Naive B cell (primary cell): ENCODE results near the gene SLMAP. TPM values are rescaled to one million over a fixed set of nuclear protein-coding genes. Genes with fewer than 3 reads are reported as not detected.

Experiments
- ATAC-seq, 2 donors: fragments of 150-1000 bp; cut with Tn5 transposase; 2 replicates each; pipeline ENCODE4 v1.10.0; 2021; ENCODE audit warnings: low read depth in 2 of 2, mild to moderate bottlenecking in 2 of 2, moderate library complexity in 2 of 2
- DNase-seq: peaks from one replicate; pipeline ENCODE4 v3.0.0; 2022
- H3K27ac Mint-ChIP-seq, 6 donors: one replicate each; pipeline ENCODE4 v1.8.0; 2020 to 2022; ENCODE audit warnings: mild to moderate bottlenecking in 6 of 6, mixed read lengths in 6 of 6, moderate library complexity in 5 of 6, inconsistent platforms in 2 of 6
- H3K27me3 Mint-ChIP-seq, 3 donors: one replicate each; pipeline ENCODE4 v1.8.0; 2021 to 2022; ENCODE audit warnings: mixed read lengths in 3 of 3, mild to moderate bottlenecking in 1 of 3
- H3K36me3 Mint-ChIP-seq, 2 donors: one replicate each; pipeline ENCODE4 v1.8.0; 2020 to 2022; ENCODE audit warnings: mixed read lengths in 2 of 2, inconsistent platforms in 1 of 2, mild to moderate bottlenecking in 1 of 2
- H3K4me1 Mint-ChIP-seq, 3 donors: one replicate each; pipeline ENCODE4 v1.8.0; 2020 to 2022; ENCODE audit warnings: mixed read lengths in 3 of 3, inconsistent platforms in 1 of 3, mild to moderate bottlenecking in 1 of 3, moderate library complexity in 1 of 3
- H3K4me3 Mint-ChIP-seq, 8 donors: one replicate each; pipeline ENCODE4 v1.8.0; 2020 to 2022; ENCODE audit warnings: mild to moderate bottlenecking in 8 of 8, mixed read lengths in 8 of 8, moderate library complexity in 8 of 8, inconsistent platforms in 2 of 8
- H3K9me3 Mint-ChIP-seq, 7 donors: one replicate each; pipeline ENCODE4 v1.8.0; 2020 to 2022; ENCODE audit warnings: mixed read lengths in 7 of 7, mild to moderate bottlenecking in 5 of 7, inconsistent platforms in 2 of 7, moderate library complexity in 1 of 7
- polyA plus RNA-seq, 6 donors: library from polyadenylated mRNA; unstranded; fragments of 300-500 nt; fragmentation: Illumina TruSeq; gene quantifications; one replicate each; pipeline ENCODE4 v1.2.3, GENCODE V29; 2021; ENCODE audit warnings: low read depth in 6 of 6

Gene SLMAP
- polyA plus RNA-seq, 6 donors from 2014 or later, result 13.2 to 26.2 (median 16.8) TPM

DNA sequence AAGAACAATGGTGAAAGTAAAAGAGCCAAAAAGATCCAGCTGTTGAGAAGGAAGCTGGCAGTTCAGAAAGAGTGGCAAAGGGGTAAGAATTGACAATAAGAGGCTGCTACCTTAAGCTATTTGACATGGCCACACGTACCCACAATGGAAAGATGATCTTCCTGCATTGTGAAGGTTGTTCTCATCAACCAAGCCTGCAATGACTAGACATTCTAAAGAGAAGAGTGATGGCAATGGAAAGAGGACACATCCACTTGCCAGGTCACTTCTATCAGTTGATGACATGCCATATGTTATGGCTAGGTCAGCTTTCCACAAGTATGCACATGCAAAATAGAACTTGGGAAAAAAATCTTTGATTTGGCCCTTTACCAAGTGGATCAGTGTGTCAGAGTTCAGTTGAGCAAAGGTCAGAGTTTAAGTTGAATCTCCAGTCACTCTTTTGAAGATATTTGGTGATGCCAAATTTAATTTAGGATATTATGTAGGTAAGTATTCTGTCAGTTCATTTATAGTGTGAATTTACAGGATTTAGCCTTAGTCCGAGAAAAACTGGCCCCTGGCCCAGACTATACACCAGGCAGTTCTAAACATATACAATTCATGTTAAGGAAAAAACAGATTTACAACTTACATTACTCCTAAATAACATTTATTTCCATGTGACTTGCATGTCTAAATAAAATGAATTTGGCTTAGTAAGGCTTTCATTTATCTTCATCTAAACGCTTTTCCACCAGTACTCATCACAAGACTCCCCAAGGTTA is 147.2 kb downstream of the SLMAP start:
- no peak for DNase-seq
- no peak overlapping the region for H3K4me3 Mint-ChIP-seq
- H3K9me3 Mint-ChIP-seq, result no peaks in the 10 kb centered on the region
- H3K27ac Mint-ChIP-seq, result peak overlapping the region in 1 of 6 donors; percentile 67
- H3K36me3 Mint-ChIP-seq, result peaks cover 26 to 37% of the 10 kb centered on the region in 2 donors
- no peak for ATAC-seq
- no peaks in the 10 kb centered on the region for H3K27me3 Mint-ChIP-seq
- peaks cover 0 to 9% (median 0%) of the 10 kb centered on the region in 3 donors for H3K4me1 Mint-ChIP-seq

- no peaks in the 10 kb centered on the region for H3K27me3 Mint-ChIP-seq
- DNase-seq (peak; percentile 6), ATAC-seq (no peak)
- H3K27ac Mint-ChIP-seq, result no peak overlapping the region
- no peaks in the 10 kb centered on the region for H3K9me3 Mint-ChIP-seq
- H3K4me3 Mint-ChIP-seq, result no peak overlapping the region
- H3K4me1 Mint-ChIP-seq, result no peaks in the 10 kb centered on the region
- H3K36me3 Mint-ChIP-seq, result peaks cover 8 to 25% of the 10 kb centered on the region in 2 donors
Measured at GRCh38 chr3:57910990-57911389, 154.9 kb downstream of the SLMAP start.

DNA sequence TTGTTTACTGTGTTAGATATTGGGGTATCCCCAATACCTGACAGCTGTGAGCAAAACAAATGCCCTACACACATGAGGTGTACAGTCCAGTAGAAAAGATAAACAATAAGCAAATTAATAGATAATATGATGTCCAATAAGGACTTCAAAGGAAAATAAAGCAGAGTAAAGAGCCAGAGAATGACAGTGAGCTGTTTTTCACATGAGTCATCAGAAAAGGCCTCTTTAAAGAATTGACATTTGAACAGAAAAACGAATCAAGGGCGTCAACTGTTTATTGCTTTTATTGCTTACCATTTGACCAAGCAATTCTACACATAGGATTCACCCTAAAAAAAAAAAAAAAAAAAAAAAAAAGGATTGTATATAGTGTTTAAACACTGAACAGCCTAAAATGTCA is 155.5 kb downstream of the SLMAP start:
- H3K27me3 Mint-ChIP-seq, result no peaks in the 10 kb centered on the region
- DNase-seq, result no peak
- H3K9me3 Mint-ChIP-seq, result peaks cover 0 to 5% (median 0%) of the 10 kb centered on the region in 7 donors
- no peak for ATAC-seq
- peaks cover 14 to 31% of the 10 kb centered on the region in 2 donors for H3K36me3 Mint-ChIP-seq
- no peak overlapping the region for H3K27ac Mint-ChIP-seq
- H3K4me3 Mint-ChIP-seq, result no peak overlapping the region
- H3K4me1 Mint-ChIP-seq, result no peaks in the 10 kb centered on the region

DNA sequence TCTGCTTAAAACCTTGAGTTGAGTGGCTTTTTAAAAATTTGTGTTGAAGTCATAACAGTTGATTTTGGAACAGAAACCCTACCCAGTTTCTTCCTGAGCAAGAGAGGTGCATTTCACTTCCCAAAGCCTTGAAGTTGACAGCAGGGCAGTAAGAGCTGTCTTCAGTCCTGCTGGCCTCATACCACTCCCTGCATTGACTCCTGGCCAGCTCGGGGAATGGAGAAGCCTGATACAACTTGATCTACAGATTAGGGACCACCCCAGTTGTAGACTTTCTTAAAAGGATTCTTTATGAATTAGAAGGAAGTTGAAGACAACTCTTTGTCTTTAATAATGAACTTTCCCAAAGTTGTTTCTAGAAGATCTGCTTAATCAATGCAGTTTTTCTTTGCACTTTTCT is 161.5 kb downstream of the SLMAP start:
- H3K9me3 Mint-ChIP-seq, result peaks cover 0 to 7% (median 0%) of the 10 kb centered on the region in 7 donors
- ATAC-seq (no peak), DNase-seq (no peak)
- no peaks in the 10 kb centered on the region for H3K27me3 Mint-ChIP-seq
- H3K36me3 Mint-ChIP-seq, result peaks cover 23 to 36% of the 10 kb centered on the region in 2 donors
- no peak overlapping the region for H3K4me3 Mint-ChIP-seq
- H3K4me1 Mint-ChIP-seq, result no peaks in the 10 kb centered on the region
- peak overlapping the region in 1 of 6 donors; percentile 22 for H3K27ac Mint-ChIP-seq

DNA sequence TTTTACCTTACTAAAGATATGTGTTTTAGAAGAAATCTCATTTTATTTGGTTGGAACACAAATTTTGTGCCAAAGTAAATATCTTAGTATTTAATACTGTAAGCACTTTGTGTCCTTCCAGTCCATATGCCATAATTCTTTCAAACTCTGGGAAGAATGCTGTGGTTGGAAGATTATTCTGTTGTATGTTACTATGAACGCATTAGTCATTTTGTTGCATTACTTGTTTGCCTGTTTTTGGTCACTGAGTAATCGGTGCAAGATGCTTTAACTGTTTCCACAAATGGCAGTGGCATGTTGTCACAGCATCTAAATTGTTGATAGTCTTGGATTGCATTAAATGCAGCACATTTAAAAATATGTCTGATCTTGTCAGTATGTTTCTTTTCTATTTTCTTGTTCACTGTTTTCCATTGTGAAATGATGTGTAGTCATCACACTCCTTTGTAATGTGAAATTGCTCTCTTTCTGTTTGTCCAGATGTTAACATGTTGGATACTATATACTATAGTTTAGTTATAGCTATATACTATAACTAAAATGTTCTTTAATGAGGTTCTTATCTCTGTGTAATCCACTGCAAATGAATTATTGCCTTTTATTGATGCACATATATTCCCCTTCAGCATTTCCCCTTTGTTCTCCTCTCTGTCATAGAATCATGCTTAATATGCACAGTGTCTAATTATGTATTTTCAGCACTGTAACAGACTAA is 162.2 kb downstream of the SLMAP start:
- Mint-ChIP-seq H3K4me3 (no peak overlapping the region), H3K27me3 (no peaks in the 10 kb centered on the region), H3K4me1 (no peaks in the 10 kb centered on the region), H3K9me3 (peaks cover 0 to 7% (median 0%) of the 10 kb centered on the region in 7 donors), H3K36me3 (peaks cover 21 to 35% of the 10 kb centered on the region in 2 donors), H3K27ac (no peak overlapping the region)
- DNase-seq, result no peak
- no peak for ATAC-seq

DNA sequence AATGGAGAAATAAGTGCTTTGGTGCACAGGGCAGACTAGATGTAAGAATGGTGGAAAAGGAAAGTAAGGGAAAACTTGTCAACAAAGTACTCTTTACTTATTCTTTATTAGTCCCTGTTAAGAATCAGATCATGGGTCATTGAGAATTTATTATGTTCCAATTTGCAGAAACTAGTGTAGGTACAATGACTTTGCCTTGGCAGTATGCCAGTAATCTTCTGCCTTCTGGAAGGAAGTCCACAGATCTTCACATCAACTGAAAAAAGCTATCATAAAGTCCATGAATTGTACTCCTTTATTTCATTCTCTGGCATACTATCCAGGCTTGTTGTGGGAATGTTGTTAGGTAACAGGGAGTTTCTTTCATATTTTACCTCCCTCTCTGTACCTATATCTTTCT is 163.9 kb downstream of the SLMAP start:
- Mint-ChIP-seq H3K27me3 (no peaks in the 10 kb centered on the region), H3K36me3 (peaks cover 21 to 31% of the 10 kb centered on the region in 2 donors), H3K4me1 (no peaks in the 10 kb centered on the region), H3K4me3 (no peak overlapping the region), H3K9me3 (peaks cover 0 to 7% (median 0%) of the 10 kb centered on the region in 7 donors), H3K27ac (no peak overlapping the region)
- ATAC-seq (no peak), DNase-seq (no peak)

DNA sequence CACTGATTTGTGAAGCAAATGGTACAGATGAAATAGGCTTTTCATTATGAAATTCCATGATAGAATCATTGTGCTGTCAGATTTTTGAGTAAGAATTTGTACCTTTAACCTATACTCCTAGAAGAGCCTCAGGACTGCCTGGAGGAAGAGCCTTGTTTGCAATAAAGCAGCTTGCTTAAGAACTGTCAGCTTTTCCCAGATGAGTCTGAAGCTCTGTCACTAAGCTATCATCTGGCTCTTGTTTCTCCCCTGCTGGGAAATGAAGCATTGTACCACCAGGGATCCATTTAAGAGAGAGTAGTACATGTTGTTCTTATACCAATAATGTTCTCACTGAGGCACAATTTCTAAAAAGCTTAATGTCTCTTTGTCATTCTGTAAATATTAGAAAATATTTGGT is 167.0 kb downstream of the SLMAP start:
- ATAC-seq, result no peak
- Mint-ChIP-seq H3K27me3 (no peaks in the 10 kb centered on the region), H3K36me3 (peaks cover 8 to 23% of the 10 kb centered on the region in 2 donors), H3K27ac (no peak overlapping the region), H3K9me3 (no peaks in the 10 kb centered on the region), H3K4me3 (no peak overlapping the region), H3K4me1 (no peaks in the 10 kb centered on the region)
- no peak for DNase-seq

DNA sequence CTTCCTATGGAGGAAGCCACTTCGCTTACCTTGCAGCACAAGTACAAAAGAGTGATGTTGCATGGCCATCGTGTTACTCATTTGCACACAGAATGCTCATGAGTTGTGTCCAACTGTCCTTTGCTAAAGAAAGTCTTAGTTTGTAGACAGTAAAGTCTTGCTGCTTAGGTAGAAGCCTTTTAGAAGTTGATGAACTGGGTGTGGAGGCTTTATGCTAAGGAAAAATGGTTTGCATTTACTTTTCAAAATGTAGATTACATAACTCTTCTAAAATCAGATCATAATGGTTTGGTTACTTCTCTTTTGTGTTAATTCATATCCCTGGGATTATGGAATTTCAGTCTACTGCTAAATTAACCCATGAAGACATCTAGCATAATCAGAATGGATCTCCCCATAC is 167.6 kb downstream of the SLMAP start:
- ATAC-seq (no peak), DNase-seq (no peak)
- no peaks in the 10 kb centered on the region for H3K9me3 Mint-ChIP-seq
- H3K36me3 Mint-ChIP-seq, result peaks cover 8 to 22% of the 10 kb centered on the region in 2 donors
- no peaks in the 10 kb centered on the region for H3K4me1 Mint-ChIP-seq
- no peaks in the 10 kb centered on the region for H3K27me3 Mint-ChIP-seq
- no peak overlapping the region for H3K27ac Mint-ChIP-seq
- H3K4me3 Mint-ChIP-seq, result no peak overlapping the region

- H3K9me3 Mint-ChIP-seq, result no peaks in the 10 kb centered on the region
- H3K27me3 Mint-ChIP-seq, result no peaks in the 10 kb centered on the region
- peak overlapping the region in 1 of 8 donors; percentile 25 for H3K4me3 Mint-ChIP-seq
- H3K36me3 Mint-ChIP-seq, result peaks cover 4 to 24% of the 10 kb centered on the region in 2 donors
- H3K27ac Mint-ChIP-seq, result peak overlapping the region in 1 of 6 donors; percentile 49
- ATAC-seq, result no peak
- no peaks in the 10 kb centered on the region for H3K4me1 Mint-ChIP-seq
- no peak for DNase-seq
Measured at GRCh38 chr3:57927166-57927565, 171.1 kb downstream of the SLMAP start.

DNA sequence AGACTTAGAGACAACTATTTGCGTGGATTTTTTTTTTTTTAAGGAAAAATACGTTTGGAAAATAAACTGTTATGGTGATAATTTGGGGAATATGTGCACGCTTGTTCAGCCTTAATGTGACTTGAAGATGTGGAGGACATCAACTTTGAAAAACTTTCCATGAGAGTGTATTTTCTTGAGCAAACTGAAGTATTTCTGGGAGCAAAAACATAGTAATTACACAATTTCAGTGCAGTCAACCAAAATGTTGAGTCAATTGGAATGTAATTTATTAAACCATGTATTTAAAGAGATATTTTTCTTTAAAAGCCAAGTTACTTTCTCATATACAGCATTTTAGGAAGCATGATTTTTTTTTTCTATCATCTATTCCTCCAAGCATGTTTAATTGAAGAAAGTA is 171.8 kb downstream of the SLMAP start:
- no peak for DNase-seq
- no peak overlapping the region for H3K4me3 Mint-ChIP-seq
- no peak for ATAC-seq
- no peaks in the 10 kb centered on the region for H3K9me3 Mint-ChIP-seq
- H3K4me1 Mint-ChIP-seq, result no peaks in the 10 kb centered on the region
- H3K27ac Mint-ChIP-seq, result no peak overlapping the region
- H3K36me3 Mint-ChIP-seq, result peaks cover 7 to 27% of the 10 kb centered on the region in 2 donors
- no peaks in the 10 kb centered on the region for H3K27me3 Mint-ChIP-seq

GRCh38 chr3:57928511-57928910 is 172.4 kb downstream of the SLMAP start:
- peak overlapping the region in 1 of 6 donors; percentile 33 for H3K27ac Mint-ChIP-seq
- ATAC-seq (no peak), DNase-seq (no peak)
- no peaks in the 10 kb centered on the region for H3K4me1 Mint-ChIP-seq
- no peaks in the 10 kb centered on the region for H3K27me3 Mint-ChIP-seq
- H3K36me3 Mint-ChIP-seq, result peaks cover 7 to 27% of the 10 kb centered on the region in 2 donors
- H3K9me3 Mint-ChIP-seq, result no peaks in the 10 kb centered on the region
- no peak overlapping the region for H3K4me3 Mint-ChIP-seq

- Mint-ChIP-seq H3K4me1 (no peaks in the 10 kb centered on the region), H3K9me3 (no peaks in the 10 kb centered on the region), H3K36me3 (peaks cover 7 to 23% of the 10 kb centered on the region in 2 donors), H3K27me3 (no peaks in the 10 kb centered on the region), H3K27ac (no peak overlapping the region), H3K4me3 (no peak overlapping the region)
- ATAC-seq, result no peak
- DNase-seq, result no peak
Measured at GRCh38 chr3:57929988-57930387, 173.9 kb downstream of the SLMAP start.

DNA sequence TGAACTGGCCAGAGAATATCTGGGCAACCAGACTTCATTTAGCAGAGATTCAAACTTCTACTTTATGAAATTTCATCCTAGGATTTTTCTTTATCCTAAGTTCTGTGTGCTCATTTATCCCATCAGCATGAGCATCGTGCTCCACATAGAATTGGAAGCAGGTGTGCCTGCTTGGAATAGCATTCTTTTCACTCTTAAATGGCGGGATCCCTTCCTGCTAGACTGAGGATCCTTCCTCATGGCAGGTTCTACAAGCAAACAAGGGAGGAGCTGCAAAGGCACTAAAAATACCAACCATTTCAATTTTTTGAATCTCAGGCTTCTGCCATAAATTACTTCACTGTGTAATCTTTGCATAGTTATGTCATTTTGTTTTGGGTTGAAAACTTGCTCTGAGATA is 177.5 kb downstream of the SLMAP start:
- Mint-ChIP-seq H3K27me3 (no peaks in the 10 kb centered on the region), H3K36me3 (peaks cover 7% of the 10 kb centered on the region in 2 donors), H3K4me3 (no peak overlapping the region), H3K4me1 (no peaks in the 10 kb centered on the region), H3K9me3 (no peaks in the 10 kb centered on the region), H3K27ac (no peak overlapping the region)
- no peak for ATAC-seq
- no peak for DNase-seq

GRCh38 chr3:57934373-57934772 is 178.3 kb downstream of the SLMAP start:
- H3K27ac Mint-ChIP-seq, result no peak overlapping the region
- no peaks in the 10 kb centered on the region for H3K4me1 Mint-ChIP-seq
- DNase-seq (no peak), ATAC-seq (no peak)
- H3K9me3 Mint-ChIP-seq, result no peaks in the 10 kb centered on the region
- no peaks in the 10 kb centered on the region for H3K27me3 Mint-ChIP-seq
- H3K36me3 Mint-ChIP-seq, result peaks cover 7% of the 10 kb centered on the region in 2 donors
- no peak overlapping the region for H3K4me3 Mint-ChIP-seq
